OCI-LY7 (cell line): ENCODE results near the gene ODAD3.
"Not testable (repeated sequence)": the region's sequence is repeated elsewhere in the genome, so short reads cannot be mapped to it uniquely, and the experiment has no call there.

ENCODE experiments used
- EZH2phosphoT487 ChIP-seq: fragments of 200-600 bp; sonication (generic); IDR thresholded peaks from 2 replicates; pipeline ENCODE4 v1.6.1; 2018; ENCODE audit warnings: low read depth, borderline replicate concordance, mild to moderate bottlenecking, mixed run types, antibody characterized with exemption, low read length, moderate library complexity, mixed read lengths
- TF ChIP-seq, protein P1 (sequence below): fragments of 200-600 bp; sonication (generic); conservative IDR thresholded peaks from 2 replicates; pipeline ENCODE4 v1.5.1; 2014; ENCODE audit warnings: mild to moderate bottlenecking, antibody characterized with exemption, low read length, moderate library complexity, mixed read lengths

DNA sequence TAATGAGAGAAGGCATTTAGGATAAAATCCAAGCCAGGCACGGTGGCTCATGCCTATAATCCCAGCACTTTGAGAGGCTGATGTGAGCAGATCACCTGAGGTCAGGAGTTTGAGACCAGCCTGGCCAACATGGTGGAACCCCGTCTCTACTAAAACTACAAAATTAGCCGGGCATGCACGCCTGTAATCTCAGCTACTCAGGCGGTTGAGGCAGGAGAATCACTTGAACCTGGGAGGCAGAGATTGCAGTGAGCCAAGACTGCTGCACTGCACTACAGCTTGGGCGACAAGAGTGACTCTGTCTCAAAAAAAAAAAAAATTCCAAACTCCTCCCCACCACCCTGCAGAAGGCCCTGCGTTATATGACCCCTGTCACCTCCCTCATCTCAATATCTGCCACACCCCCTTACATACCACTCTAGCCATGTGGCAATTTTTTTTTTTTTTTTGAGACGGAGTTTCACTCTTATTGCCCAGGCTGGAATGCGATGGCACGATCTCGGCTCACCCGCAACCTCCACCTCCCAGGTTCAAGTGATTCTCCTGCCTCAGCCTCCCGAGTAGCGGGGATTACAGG, 55.6 kb downstream of the ODAD3 start:
- TF ChIP-seq, protein P1, sequence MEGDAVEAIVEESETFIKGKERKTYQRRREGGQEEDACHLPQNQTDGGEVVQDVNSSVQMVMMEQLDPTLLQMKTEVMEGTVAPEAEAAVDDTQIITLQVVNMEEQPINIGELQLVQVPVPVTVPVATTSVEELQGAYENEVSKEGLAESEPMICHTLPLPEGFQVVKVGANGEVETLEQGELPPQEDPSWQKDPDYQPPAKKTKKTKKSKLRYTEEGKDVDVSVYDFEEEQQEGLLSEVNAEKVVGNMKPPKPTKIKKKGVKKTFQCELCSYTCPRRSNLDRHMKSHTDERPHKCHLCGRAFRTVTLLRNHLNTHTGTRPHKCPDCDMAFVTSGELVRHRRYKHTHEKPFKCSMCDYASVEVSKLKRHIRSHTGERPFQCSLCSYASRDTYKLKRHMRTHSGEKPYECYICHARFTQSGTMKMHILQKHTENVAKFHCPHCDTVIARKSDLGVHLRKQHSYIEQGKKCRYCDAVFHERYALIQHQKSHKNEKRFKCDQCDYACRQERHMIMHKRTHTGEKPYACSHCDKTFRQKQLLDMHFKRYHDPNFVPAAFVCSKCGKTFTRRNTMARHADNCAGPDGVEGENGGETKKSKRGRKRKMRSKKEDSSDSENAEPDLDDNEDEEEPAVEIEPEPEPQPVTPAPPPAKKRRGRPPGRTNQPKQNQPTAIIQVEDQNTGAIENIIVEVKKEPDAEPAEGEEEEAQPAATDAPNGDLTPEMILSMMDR: not testable (repeated sequence)
- TF ChIP-seq EZH2phosphoT487: not testable (repeated sequence)
